Measurements from ENCODE around the gene NEK1. TPM values are rescaled to one million over a fixed set of nuclear protein-coding genes. Genes with fewer than 3 reads are reported as not detected.

The NEK1 gene
- total and polyA plus RNA-seq, 2 of the 13 experiments (the other 11 are each of a cell fraction or from before 2014, with no cell fraction given), result 2.9 to 5.4 TPM

DNA sequence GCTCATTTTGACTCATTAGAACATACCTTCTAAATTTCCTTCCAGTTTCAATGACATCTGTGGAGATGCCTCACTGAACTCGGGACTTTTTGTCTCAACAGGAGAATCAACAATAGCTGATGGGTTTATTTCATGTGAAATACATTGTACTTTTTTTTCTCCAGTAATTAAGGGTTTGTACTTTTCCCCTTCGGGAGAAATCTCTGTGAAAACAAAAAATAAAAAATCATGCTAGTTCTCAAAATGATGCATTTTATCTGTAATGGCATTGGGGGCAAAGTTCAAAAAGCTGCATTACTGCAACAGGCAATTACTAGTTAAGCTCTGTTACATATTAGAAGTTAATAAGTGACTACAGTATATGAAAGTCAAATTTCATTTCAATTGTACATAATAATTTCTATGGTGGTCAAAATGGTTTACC is 174.3 kb downstream of the NEK1 start:
- H4K20me1 ChIP-seq (ENCODE audit: insufficient read depth, low read length), result no peaks in the 10 kb centered on the region
- BruUV-seq (replicated peaks), result no TSS peak
- ATAC-seq, result peak; percentile 44; the same call in 1 of the 3 replicates

More for the DNA sequence above, 174.3 kb downstream of the NEK1 start:
- Histone ChIP-seq H3K9me3 (ENCODE audit: low read length) (no peaks in the 10 kb centered on the region), H3K27me3 (ENCODE audit: control insufficient read depth in 1 of 2, insufficient read depth in 2 of 2, low read length in 2 of 2) (no peaks in the 10 kb centered on the region), H3K36me3 (replicated peaks in 1 of 2; ENCODE audit: control insufficient read depth in 1 of 2, insufficient read depth in 2 of 2, low read length in 2 of 2) (no peaks in the 10 kb centered on the region), H3K4me2 (ENCODE audit: low read depth, low read length) (no peak overlapping the region), H3K9ac (ENCODE audit: insufficient read depth, low read depth, low read length) (no peak overlapping the region), H2AFZ (ENCODE audit: low read length) (no peak overlapping the region), H3K27ac (ENCODE audit: extremely low read length, insufficient read depth, low read length) (no peak overlapping the region), H3K4me3 (replicated peaks in 1 of 3; ENCODE audit: insufficient read depth in 1 of 3, low read depth in 2 of 3, low read length in 3 of 3) (no peak overlapping the region), H3K4me1 (ENCODE audit: insufficient read depth, low read length) (peaks cover 20% of the 10 kb centered on the region), H3K79me2 (ENCODE audit: insufficient read depth, low read length) (no peaks in the 10 kb centered on the region)
- in situ Hi-C loops (cut with HindIII; ENCODE audit: extremely low pct_ligation_motif_present, low pct_unique_long_range_greater_than_20kb) (no loop called here), intact Hi-C loops (cut with micrococcal nuclease; ENCODE audit: unreplicated experiment) (no loop called here)
- ChIA-PET POLR2A (no interaction called here), CTCF (ENCODE audit: low intra/inter-chr PET ratio, low total read pairs) (no interaction called here)
- TF ChIP-seq NCOR1 (IDR thresholded peaks at IDR 0.05; ENCODE audit: borderline replicate concordance, low read length) (peak; percentile 63; the same call in 1 of the 2 replicates), HNF4A (CRISPR knock-in tag; IDR thresholded peaks at IDR 0.05) (peak; percentile 61)
- TF ChIP-seq, protein P1, sequence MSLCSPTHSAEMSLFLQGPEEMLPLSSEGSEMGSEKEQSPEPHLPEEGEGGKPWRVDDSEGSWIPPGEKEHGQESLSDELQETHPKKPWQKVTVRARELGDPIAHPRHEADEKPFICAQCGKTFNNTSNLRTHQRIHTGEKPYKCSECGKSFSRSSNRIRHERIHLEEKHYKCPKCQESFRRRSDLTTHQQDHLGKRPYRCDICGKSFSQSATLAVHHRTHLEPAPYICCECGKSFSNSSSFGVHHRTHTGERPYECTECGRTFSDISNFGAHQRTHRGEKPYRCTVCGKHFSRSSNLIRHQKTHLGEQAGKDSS (CRISPR knock-in tag; IDR thresholded peaks at IDR 0.05; ENCODE audit: borderline replicate concordance, low read depth), result no peak
- TF ChIP-seq, protein P2, sequence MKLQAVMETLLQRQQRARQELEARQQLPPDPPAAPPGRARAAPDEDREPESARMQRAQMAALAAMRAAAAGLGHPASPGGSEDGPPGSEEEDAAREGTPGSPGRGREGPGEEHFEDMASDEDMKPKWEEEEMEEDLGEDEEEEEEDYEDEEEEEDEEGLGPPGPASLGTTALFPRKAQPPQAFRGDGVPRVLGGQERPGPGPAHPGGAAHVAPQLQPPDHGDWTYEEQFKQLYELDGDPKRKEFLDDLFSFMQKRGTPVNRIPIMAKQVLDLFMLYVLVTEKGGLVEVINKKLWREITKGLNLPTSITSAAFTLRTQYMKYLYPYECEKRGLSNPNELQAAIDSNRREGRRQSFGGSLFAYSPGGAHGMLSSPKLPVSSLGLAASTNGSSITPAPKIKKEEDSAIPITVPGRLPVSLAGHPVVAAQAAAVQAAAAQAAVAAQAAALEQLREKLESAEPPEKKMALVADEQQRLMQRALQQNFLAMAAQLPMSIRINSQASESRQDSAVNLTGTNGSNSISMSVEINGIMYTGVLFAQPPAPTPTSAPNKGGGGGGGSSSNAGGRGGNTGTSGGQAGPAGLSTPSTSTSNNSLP (IDR thresholded peaks at IDR 0.05; ENCODE audit: low read depth, low read length), result peak; percentile 49; the same call in 1 of the 2 replicates
- TF ChIP-seq, protein P3, sequence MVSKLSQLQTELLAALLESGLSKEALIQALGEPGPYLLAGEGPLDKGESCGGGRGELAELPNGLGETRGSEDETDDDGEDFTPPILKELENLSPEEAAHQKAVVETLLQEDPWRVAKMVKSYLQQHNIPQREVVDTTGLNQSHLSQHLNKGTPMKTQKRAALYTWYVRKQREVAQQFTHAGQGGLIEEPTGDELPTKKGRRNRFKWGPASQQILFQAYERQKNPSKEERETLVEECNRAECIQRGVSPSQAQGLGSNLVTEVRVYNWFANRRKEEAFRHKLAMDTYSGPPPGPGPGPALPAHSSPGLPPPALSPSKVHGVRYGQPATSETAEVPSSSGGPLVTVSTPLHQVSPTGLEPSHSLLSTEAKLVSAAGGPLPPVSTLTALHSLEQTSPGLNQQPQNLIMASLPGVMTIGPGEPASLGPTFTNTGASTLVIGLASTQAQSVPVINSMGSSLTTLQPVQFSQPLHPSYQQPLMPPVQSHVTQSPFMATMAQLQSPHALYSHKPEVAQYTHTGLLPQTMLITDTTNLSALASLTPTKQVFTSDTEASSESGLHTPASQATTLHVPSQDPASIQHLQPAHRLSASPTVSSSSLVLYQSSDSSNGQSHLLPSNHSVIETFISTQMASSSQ (IDR thresholded peaks at IDR 0.05; ENCODE audit: low read depth), result peak; percentile 70
- TF ChIP-seq, protein P3 (CRISPR knock-in tag; IDR thresholded peaks at IDR 0.05; ENCODE audit: borderline replicate concordance), result no peak; the same call in 1 of the 2 replicates
- 45% methylated on average over 2 of the region's 2 CpGs for WGBS (ENCODE audit: low lambda C conversion rate)
- FAIRE-seq (no peak), DNase-seq (ENCODE audit: low spot score) (peak; percentile 39)

Measured in HepG2 (cell line).